BLaER1 (cell line): ENCODE measurements around the gene C13orf46.
A peak's percentile ranks its signal among the peaks of the same experiment; 100 is the strongest.

Source experiments
- H3K27ac ChIP-seq: shearing (Covaris generic); formaldehyde crosslinking; 2 replicates; pipeline ENCODE4 v1.8.1; 2022
- H3K27me3 ChIP-seq: shearing (Covaris generic); formaldehyde crosslinking; 2 replicates; pipeline ENCODE4 v1.8.1; 2022
- H3K36me3 ChIP-seq: shearing (Covaris generic); formaldehyde crosslinking; 2 replicates; pipeline ENCODE4 v1.8.1; 2022
- H3K4me1 ChIP-seq: shearing (Covaris generic); formaldehyde crosslinking; 2 replicates; pipeline ENCODE4 v1.8.1; 2022
- H3K4me2 ChIP-seq: shearing (Covaris generic); formaldehyde crosslinking; 2 replicates; pipeline ENCODE4 v1.8.1; 2022
- H3K4me3 ChIP-seq: shearing (Covaris generic); formaldehyde crosslinking; 2 replicates; pipeline ENCODE4 v1.8.1; 2022
- H3K9ac ChIP-seq: shearing (Covaris generic); formaldehyde crosslinking; 2 replicates; pipeline ENCODE4 v1.8.1; 2022
- H3K9me3 ChIP-seq: shearing (Covaris generic); formaldehyde crosslinking; 2 replicates; pipeline ENCODE4 v1.8.1; 2022
- H4K20me1 ChIP-seq: shearing (Covaris generic); formaldehyde crosslinking; 2 replicates; pipeline ENCODE4 v1.8.1; 2022
- Cebpa-rat ChIP-seq: shearing (Covaris generic); IDR thresholded peaks from 2 replicates; pipeline ENCODE4 v1.8.1; 2022

The C13orf46 gene

DNA sequence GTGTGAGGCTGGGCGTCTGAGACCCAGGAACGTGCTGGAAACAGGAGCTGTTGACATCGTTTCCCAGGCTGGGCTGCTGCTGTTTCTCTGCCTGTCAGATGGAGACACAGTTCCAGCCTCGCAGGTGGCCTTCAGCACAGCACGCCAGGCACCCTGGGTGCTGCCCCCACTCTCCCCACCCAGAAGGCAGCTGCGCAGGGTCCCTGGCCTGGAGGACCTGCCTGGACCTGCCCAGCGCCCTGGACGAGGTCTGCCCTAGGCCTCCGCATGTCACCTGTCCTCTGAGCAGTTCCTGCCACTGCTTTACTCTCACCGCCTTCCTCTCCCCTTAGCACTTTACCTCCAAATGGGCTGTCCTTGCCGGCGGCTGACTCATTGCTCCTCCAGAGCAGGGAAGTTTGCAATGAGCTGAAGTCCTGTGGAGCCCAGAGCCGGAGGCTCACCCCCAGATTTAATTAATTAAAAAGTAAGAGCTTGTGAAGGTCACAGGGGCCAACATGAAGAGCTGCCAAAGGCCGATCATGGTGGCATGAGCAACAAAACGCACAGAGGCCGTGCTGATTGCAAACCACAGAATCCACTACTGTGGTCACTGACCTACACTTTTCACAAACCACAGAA is 32.2 kb downstream of the C13orf46 start:
- Histone ChIP-seq H3K4me2 (no peak overlapping the region), H3K9me3 (no peaks in the 10 kb centered on the region), H3K4me1 (peaks cover 38% of the 10 kb centered on the region), H3K36me3 (no peaks in the 10 kb centered on the region), H3K4me3 (no peak overlapping the region), H3K27me3 (no peaks in the 10 kb centered on the region), H3K27ac (no peak overlapping the region), H4K20me1 (no peaks in the 10 kb centered on the region), H3K9ac (no peak overlapping the region)
- TF ChIP-seq Cebpa-rat = no peak

DNA sequence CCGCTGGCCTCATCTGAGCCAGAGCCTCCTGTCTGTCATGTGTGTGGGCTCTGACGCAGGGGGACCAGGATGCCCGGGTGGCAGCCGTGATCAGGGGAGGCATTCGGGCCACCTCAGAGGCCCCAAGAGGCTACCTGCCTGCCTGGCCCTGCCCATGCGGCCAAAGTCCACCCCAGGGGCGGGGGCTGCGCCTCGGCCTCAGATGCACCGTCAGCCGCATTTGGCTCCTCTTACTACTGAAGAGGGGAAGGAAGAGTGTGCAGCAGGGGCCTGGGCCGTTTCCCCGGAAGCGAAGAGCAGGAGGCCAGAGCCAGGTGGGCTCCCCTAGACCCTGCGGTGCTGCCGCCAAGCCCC is 34.0 kb downstream of the C13orf46 start:
- H3K27ac ChIP-seq = no peak overlapping the region
- no peaks in the 10 kb centered on the region for H4K20me1 ChIP-seq
- no peaks in the 10 kb centered on the region for H3K27me3 ChIP-seq
- H3K4me3 ChIP-seq = no peak overlapping the region
- no peaks in the 10 kb centered on the region for H3K36me3 ChIP-seq
- peaks cover 26% of the 10 kb centered on the region for H3K4me1 ChIP-seq
- TF ChIP-seq Cebpa-rat = no peak
- H3K9me3 ChIP-seq = no peaks in the 10 kb centered on the region
- H3K4me2 ChIP-seq = peak overlapping the region; percentile 19; the same call in 1 of the 2 replicates
- no peak overlapping the region for H3K9ac ChIP-seq

DNA sequence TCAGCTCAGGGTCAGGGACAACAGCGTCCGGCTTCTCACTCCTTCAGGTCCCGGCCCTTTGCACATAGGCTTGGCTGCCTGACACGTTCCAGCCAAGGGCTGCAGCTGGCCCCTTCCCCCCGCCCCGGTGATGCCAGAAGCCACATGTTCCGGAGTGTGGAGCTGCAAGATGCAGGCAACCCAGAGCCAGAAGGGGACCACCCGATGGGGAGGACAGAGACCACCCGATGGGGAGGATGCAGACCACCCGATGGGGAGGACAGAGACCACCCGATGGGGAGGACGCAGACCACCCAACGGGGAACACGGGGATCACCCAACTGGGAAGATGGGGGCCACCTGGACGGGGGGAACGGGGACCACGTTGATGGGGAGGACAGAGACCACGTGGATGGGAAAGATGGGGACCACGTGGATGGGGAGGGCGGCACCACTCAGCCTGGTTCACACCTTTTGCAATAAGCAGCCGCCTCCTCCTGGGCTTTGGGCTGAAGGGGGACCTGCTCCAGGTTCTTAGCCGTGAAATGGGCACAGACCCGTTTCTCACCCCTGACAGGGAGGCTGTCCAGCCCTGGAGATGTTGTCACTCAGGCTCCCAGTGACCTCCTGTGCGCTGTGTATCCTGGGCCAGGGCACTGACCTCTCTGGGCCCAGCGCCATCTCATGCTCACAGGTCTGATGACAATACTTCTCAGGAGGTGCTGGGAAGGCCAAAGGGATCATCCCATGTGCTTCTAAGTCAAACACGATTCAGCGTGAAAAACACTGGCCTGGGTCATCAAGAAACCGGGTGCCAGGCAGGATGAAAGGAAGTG is 34.5 kb downstream of the C13orf46 start:
- H3K9me3 ChIP-seq = no peaks in the 10 kb centered on the region

DNA sequence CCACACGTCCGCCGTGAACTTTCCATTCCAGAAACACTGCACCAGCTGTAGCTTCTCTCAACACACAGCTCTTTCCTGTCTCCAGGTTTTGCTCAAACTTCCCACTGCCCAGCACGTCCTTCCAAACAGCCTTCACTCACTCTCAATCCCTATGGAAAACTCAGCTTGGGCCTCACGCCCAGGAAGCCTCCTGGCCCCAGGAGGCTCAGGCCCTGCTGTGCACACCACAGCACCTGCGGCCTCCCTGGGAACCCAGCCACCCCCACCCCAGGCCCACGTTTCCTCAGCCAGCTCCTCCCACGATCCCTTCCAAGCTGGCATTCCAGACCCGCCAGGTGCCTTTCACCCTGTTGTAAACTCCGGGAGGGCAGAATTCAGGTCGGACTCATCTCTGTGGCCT is 35.2 kb downstream of the C13orf46 start:
- no peaks in the 10 kb centered on the region for H3K36me3 ChIP-seq
- H3K27ac ChIP-seq = no peak overlapping the region
- no peak for TF ChIP-seq Cebpa-rat
- no peak overlapping the region for H3K4me3 ChIP-seq
- no peak overlapping the region for H3K9ac ChIP-seq
- H3K27me3 ChIP-seq = no peaks in the 10 kb centered on the region
- H3K4me2 ChIP-seq = no peak overlapping the region
- H4K20me1 ChIP-seq = no peaks in the 10 kb centered on the region
- no peaks in the 10 kb centered on the region for H3K9me3 ChIP-seq
- H3K4me1 ChIP-seq = peaks cover 31% of the 10 kb centered on the region

More for the DNA sequence above, 34.5 kb downstream of the C13orf46 start:
- Histone ChIP-seq H3K4me2 (no peak overlapping the region), H3K27ac (no peak overlapping the region), H3K36me3 (no peaks in the 10 kb centered on the region), H3K27me3 (no peaks in the 10 kb centered on the region), H4K20me1 (no peaks in the 10 kb centered on the region), H3K9ac (no peak overlapping the region), H3K4me1 (peaks cover 26% of the 10 kb centered on the region), H3K4me3 (no peak overlapping the region)
- no peak for TF ChIP-seq Cebpa-rat

DNA sequence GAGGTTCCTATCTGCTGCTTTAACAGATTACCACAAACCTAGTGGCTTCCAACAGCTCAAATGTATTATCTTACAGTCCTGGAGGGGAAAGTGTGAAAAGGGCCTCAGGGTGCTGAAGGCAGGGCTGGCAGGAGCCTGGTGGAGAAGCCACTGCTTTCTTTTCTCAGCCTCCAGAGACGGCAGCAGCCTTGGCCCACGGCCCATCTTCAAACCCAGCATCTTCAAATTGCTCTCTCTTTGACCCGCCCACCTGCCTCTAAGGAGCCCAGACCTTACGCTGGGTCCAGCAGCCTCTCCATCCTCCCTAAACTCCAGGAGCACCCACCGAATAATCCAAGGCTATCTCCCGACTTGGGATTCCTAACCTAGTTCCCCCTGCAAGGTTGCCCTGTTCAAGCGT is 35.6 kb downstream of the C13orf46 start:
- Histone ChIP-seq H3K36me3 (no peaks in the 10 kb centered on the region), H3K4me2 (peak overlapping the region; percentile 49), H4K20me1 (no peaks in the 10 kb centered on the region), H3K4me1 (peaks cover 32% of the 10 kb centered on the region), H3K9ac (no peak overlapping the region), H3K27me3 (no peaks in the 10 kb centered on the region), H3K27ac (no peak overlapping the region), H3K4me3 (no peak overlapping the region), H3K9me3 (no peaks in the 10 kb centered on the region)
- TF ChIP-seq Cebpa-rat = no peak

DNA sequence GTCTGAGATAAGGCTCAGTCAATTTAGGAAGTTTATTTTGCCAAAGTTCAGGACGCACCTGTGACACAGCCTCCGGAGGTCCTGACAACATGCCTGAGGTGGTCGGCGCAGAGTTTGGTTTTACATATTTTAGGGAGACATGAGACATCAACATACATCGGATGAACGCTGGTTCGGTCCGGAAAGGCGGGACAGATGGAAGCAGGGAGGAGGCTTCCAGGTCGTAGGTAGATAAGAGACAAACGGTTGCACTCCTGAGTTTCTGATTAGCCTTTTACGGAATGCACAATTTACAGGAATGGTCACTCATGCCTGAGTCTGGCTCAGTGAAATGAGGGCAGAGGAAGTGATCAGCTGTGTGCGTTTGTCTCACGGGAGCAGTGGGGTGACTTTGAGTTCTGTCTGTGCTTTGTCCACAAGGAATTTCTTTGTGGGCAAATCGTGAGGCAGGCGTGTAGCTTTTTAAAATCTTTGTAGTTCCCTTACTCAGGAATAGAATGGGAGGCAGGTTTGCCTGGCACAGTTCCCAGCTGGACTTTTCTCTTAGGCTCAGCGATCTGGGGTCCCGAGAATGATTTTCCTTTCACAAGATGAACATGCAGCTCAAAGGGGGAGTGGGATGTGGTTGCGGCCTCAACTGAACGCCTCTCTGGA is 36.2 kb downstream of the C13orf46 start:
- Histone ChIP-seq H3K27ac (no peak overlapping the region), H4K20me1 (no peaks in the 10 kb centered on the region), H3K4me3 (no peak overlapping the region), H3K4me2 (peak overlapping the region; percentile 49), H3K27me3 (no peaks in the 10 kb centered on the region), H3K4me1 (peaks cover 32% of the 10 kb centered on the region), H3K36me3 (no peaks in the 10 kb centered on the region), H3K9ac (no peak overlapping the region), H3K9me3 (no peaks in the 10 kb centered on the region)
- no peak for TF ChIP-seq Cebpa-rat

DNA sequence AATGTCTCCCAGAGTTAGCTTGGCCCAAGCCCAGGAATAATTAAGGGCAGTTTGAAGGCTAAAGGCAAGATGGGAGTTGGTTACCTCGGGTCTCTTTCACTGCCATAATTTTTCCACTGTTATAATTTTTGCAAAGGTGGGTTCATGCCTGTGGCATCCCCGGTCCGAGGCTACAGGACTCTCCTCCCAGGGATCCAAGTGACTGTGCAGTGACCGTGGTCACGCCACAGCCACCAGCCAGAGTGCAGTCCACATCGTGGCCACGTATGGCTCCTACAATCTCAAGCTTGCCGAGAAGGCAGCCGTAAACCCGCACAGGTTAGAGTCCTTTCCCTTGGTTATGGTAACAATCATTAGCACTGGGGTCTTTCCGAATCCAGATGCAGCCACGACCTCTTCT is 36.8 kb downstream of the C13orf46 start:
- Histone ChIP-seq H3K4me3 (no peak overlapping the region), H3K36me3 (no peaks in the 10 kb centered on the region), H3K27ac (no peak overlapping the region), H3K9me3 (no peaks in the 10 kb centered on the region), H3K27me3 (no peaks in the 10 kb centered on the region), H3K4me1 (peaks cover 32% of the 10 kb centered on the region), H4K20me1 (no peaks in the 10 kb centered on the region), H3K9ac (no peak overlapping the region), H3K4me2 (peak overlapping the region; percentile 49)
- no peak for TF ChIP-seq Cebpa-rat

DNA sequence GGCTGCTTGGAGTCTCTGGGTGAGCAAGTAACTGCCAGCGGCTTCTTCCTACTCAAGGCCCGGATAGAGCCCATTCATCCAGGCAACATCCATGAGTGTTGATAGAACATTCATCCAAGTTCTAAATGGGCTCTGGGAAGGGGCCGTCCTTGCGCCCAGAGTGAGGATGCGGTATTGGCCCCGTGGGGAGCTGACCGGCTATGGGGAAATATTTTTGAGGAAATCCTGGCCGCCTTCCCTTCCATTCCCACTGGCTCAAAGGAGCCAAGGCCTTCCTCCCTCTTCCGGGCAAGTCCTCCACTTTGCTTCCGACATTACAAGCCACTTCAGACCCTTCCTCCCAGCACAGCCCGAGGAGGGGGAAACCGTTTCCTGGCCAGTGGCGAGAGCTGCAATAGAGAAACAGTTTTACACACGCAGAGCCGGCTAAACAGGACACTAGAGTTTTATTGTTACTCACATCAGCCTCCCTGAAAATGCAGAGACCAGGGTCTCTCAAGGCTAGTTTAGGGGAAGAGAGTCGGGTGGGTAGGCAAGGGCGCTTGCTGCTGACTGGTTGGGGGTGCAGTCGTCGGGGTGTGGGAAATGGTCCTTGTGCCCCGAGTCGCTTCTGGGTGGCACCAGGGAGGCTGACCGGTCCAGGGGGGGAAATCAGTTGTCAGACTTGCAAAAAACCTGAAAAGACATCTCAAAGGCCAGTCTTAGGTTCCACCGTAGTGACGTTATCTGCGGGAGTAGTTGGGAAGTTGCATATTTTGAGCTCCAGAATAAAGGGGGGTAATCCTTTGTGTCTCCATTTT is 37.5 kb downstream of the C13orf46 start:
- H3K4me1 ChIP-seq = peaks cover 32% of the 10 kb centered on the region
- no peaks in the 10 kb centered on the region for H3K36me3 ChIP-seq
- H3K4me2 ChIP-seq = no peak overlapping the region
- no peak overlapping the region for H3K27ac ChIP-seq
- TF ChIP-seq Cebpa-rat = no peak
- H4K20me1 ChIP-seq = no peaks in the 10 kb centered on the region
- H3K9me3 ChIP-seq = no peaks in the 10 kb centered on the region
- no peak overlapping the region for H3K9ac ChIP-seq
- no peak overlapping the region for H3K4me3 ChIP-seq
- H3K27me3 ChIP-seq = no peaks in the 10 kb centered on the region

DNA sequence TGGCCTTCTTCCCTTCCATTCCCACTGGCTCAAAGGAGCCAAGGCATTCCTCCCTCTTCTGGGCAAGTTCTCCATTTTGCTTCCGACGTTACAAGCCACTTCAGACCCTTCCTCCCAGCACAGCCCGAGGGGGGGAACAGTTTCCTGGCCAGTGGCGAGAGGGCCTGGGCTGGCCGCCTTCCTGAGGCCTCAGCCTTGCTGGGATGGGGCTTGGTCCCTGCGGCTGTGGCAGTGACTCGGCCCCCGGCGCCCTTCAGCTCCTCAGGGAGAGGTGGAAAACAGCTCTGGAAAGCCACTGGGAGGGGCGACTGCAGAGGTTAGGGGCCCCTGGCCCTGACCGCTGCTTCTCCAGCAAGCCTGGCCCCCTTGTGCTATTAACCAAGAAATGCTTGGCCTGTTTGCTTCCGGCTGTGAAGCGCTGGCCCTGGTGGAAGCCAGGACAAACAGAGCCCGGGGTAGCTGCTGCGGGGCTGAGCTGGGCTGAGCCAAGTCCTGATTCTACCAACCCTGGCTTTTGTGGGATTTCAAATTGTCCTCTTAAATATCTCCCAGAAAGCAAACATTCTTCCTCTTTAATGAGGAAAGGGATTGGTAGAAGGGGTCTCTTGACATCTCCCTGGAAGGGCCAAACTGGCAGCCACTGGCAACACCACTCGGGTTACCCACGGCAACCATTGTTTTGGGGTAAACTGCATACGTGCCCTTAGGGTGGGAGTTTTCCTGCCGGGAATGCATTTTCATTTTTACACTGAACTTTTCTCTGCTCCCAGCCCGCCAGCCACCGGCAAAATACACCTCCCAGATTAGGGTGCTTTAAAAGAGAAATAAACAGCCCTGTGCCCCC is 38.7 kb downstream of the C13orf46 start:
- Histone ChIP-seq H3K9ac (no peak overlapping the region), H4K20me1 (no peaks in the 10 kb centered on the region), H3K36me3 (no peaks in the 10 kb centered on the region), H3K9me3 (no peaks in the 10 kb centered on the region), H3K27ac (no peak overlapping the region), H3K4me3 (no peak overlapping the region), H3K4me1 (peaks cover 31% of the 10 kb centered on the region), H3K4me2 (no peak overlapping the region), H3K27me3 (no peaks in the 10 kb centered on the region)
- TF ChIP-seq Cebpa-rat = no peak
